A375 (cell line): Measurements from ENCODE around the gene LPAR1. TPM values are rescaled to one million over a fixed set of nuclear protein-coding genes. Genes with fewer than 3 reads are reported as not detected.

ENCODE experiments used
- small RNA-seq: library from RNA; depleted of rRNA; stranded (forward); fragments of <200 nt; gene quantifications from one replicate; pipeline ENCODE3, GENCODE V24; 2014
- total RNA-seq: library from RNA; depleted of rRNA; stranded (reverse); fragments of >200 nt; shearing (Covaris generic); gene quantifications from 2 replicates; pipeline ENCODE4 v1.2.3, GENCODE V29; 2014; rRNA removed

Gene LPAR1, protein sequence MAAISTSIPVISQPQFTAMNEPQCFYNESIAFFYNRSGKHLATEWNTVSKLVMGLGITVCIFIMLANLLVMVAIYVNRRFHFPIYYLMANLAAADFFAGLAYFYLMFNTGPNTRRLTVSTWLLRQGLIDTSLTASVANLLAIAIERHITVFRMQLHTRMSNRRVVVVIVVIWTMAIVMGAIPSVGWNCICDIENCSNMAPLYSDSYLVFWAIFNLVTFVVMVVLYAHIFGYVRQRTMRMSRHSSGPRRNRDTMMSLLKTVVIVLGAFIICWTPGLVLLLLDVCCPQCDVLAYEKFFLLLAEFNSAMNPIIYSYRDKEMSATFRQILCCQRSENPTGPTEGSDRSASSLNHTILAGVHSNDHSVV
- 1.5 and 1.6 TPM in 2 replicates for total RNA-seq

DNA sequence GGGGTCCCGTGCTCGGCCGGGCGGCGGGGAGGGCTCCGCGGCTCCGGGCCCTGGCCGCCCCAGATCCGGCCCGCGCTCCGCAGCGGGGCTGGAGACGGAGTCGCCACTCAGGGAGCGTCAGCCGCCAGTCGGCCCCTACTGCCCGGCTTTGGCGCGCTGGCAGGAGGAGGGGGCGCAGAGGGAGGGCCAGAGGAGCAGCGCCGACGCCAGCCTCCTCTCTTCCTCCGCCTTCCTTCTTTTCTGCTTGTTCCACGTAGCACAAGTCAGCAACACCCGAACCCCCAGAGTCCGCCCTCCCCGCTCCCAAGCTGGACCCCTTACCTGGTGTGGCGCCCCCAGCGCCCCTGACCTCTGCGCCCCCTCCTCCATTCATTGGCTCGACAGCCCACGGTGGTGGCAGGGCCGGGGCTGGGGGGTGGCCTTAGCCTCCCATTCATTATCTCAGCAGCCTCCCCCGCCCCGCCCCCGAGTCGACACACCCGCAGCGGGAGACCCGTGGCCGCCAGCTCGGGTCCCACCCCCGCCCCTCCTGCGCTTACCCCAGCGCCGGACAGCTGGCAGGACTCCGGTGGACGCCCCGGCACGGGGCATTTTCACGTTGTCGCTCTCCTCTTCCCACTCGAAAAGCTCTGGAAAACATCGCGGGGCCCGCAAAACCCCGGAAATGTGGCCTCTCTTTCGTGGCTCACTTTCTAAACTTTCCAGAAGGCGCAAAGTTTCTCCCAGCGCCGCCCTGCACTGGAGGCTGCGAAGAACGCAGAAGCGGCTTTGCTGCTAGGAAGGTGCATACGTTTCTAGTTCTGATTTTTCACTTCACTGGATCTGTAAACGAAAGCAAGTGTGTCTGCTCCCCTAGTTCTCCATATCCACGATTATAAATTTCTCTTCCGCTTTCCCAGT, at the start of gene LPAR1:
Gene LPAR1, minus strand, starts transcription at position 140 of the 900 bp plus-strand sequence. CDS start 66,353 bp downstream, outside the sequence.

Small RNA genes lying within 50 kb of the gene (small RNA-seq; reads per million reads assigned to genes)
- gene RF00019 (not detected), gene RNU6-432P (not detected)
